Fibroblast of peridontal ligament (primary cell): ENCODE measurements around the gene KLHL29.

Experiments
- DNase-seq: peaks from one replicate; pipeline ENCODE4 v3.0.0-alpha.2; 2010; ENCODE audit errors: extremely low read depth

Gene KLHL29

DNA sequence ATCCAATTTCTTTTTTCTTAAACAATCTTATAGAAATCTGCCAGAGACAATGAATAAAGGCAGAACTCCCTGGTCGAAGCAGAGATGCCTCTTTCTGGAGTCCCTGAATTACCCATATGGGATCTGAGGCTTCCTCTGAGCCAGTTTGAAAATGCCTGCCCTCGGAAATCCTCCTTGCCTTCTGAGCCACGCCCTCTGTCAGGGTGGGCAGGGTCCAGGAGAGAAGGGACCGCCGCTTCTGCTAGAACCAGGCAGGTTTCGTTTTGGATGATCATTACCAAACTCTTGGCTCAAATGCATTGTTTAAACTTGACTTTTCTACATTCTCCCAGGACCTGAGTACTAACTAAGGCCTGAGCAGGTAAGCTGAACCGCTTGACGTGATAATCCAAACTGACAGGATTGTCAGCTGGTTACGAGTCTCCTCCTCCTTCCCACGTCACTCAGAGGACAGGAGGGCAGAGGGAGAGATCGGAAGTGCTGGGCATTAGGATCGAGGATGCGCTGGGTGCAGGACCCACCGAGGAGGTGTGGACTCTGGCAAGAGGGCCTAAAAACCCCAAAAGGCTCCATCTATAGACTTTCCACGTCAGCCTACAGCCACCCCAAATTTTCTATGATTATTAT lies 128.4 kb downstream of the KLHL29 start:
- DNase-seq: no peak

DNA sequence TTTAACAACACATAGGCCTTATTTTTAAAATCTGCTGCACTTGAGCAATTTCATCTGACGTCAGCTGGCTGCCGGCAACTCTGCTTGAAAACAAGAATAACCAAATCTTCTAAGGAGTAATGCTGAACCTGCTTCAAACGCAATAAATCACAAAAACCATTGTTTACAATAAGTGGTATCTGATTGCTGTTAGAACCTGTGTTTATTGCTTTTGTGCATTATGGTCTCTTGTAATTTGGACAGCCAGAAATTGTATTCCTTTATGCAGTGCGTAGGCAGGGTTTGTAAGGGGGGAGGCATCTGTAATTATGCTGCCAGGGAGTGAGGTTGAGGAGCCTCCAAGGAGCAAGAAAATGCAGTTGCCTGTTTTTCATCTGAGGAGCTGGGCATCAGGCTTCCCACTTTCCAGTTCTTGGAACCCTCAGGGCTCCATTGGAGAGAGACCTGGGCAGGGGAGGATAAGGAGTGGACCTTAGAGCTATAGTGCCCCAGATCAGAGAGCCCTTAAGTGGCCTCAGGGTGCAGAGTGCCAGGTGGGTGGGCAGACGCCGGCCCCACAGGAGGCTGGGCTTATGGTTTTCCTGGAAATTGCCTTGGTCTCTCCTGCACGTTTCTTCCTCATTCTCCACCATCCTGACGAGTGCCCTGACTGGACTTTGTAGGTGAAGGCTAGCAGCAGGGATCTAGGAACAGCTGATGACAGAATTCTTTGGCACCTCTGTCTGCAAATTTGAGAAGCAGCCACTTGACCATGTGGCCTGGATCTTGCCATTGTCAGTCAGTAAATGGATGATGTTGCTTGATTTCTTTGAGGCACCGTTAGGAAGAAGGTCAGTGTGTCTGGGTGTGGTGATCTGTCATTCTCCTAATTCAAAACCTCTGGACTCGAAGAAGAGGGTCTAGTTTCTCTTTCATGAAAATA lies 129.2 kb downstream of the KLHL29 start:
- DNase-seq: peak; percentile 22

DNA sequence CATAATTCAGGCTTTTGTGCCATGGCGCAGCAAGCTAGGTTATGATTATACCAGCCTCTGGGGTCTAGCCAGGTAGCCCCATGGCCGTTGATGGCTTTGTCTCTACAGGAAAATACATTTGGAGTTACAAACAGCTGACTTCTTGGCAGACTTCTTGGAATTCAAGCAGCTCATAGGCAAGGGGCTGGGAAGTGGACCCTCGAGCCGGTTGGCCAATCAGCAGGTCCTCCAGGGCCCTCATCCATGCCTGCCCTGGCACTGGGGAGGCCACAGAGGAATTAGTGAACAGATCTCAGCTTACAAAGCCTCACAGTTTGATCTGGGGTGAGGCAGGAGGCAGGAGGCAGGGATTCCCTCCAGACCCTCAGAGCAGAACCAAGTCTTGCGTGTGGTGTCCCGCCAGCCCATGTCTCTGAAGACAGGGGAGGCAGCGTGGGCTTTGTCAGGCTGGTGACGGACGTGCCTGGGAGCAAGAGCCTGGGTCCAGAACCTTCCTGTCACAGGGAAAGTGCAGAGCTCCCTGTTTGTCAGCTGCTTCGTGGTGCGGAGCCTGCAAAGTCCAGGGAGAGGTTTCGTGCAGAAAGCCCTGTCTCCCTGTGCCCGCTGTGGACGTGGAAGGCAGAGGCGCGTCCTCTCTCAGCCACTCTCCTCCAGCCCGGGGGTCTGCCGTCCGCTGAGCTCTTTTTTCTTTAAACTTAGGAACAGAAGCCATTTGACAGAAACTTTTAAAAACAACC lies 131.7 kb downstream of the KLHL29 start:
- DNase-seq: no peak

DNA sequence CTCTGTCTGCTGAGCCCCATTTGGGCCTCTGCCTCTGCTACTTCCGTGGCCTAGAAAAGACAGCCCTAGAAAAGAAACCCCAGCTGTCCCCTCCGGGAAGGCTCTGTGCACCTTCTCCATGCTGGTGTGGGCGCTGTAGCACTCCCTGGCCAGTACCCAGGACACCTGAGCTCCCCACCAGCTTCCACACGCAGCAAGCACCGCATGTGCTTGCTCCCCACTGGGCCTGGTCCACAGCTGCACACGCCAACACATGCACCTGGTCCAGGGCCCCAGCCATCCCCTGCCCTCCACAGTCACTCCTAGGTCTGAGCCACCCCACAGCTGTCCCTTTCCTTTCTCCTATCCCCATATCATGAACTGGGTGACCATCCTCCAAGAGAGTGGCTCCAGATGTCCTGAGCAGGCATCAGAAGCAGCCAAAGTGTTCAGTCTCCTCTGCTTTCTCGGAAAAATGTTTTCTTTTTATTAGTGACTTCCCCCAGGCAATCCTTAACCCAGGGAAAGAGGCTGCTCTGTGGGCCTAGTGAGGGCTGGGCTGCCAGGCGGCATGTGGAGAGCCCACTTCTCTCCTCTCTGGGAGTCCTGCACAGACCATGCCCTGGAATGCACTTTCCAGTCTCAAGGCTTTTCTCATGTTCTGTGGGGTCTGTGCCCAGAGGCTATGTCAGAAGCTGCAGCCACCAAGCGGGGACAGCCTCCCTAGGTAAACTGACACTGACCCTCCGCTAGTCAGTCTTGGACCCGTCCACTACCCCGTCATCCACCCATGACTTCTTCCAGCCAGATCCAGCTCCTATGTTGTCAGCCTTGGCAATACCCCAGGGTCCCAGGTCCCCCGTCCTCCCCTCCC lies 133.7 kb downstream of the KLHL29 start:
- DNase-seq: no peak

DNA sequence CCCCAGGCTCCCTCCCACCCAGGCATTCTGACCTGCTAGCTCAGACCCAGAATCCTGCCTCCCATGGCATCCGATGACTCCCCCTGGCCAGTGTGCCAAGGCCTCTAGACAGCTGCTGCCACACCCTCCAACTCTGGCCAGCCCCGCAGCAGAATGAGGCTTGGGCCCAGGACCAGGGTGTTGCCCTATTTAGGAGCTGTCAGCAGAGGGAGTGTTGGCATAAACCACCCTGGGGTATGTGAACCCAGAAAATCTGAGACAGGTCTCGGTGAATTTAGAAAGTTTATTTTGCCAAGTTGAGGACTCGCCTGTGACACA lies 134.3 kb downstream of the KLHL29 start:
- no peak for DNase-seq

DNA sequence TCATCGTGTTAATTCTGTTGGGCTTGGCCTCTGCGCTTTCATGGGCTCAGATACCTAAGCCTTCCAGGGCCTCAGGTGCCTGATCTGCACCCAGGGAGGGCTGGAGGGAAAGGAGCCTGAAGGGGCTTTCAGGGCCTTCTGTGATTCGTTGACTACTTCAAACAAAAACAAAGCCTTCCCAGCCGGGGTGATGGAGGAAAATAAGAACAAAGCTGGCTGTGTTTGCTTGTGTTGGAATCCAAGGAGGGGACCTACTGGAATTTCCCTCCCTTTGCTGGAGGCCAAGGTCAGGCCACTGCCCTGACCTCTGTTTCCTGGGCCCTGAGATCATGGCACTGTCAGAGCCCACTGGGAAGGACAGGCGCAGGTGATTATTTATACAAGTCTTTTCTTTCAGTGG lies 135.3 kb downstream of the KLHL29 start:
- DNase-seq: no peak

DNA sequence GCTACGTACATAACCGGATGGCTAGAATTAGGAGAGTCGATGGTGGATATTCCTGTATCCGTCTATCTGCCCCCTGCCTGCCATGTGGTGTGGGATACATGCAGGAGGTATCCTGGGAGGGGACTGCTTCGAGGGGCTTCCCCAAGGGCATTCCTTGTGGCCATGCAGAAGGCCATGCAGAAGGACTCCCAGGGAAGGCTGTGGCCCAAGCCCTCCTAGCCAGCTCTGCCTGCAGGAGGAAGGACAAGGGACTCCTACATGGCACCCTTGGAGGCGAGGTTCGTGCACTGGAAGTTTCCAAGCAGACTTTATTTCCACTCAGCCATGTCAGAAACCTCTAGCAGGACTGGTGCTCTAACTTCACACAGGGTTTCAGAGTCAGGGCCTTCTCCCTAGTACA lies 136.1 kb downstream of the KLHL29 start:
- DNase-seq: no peak

DNA sequence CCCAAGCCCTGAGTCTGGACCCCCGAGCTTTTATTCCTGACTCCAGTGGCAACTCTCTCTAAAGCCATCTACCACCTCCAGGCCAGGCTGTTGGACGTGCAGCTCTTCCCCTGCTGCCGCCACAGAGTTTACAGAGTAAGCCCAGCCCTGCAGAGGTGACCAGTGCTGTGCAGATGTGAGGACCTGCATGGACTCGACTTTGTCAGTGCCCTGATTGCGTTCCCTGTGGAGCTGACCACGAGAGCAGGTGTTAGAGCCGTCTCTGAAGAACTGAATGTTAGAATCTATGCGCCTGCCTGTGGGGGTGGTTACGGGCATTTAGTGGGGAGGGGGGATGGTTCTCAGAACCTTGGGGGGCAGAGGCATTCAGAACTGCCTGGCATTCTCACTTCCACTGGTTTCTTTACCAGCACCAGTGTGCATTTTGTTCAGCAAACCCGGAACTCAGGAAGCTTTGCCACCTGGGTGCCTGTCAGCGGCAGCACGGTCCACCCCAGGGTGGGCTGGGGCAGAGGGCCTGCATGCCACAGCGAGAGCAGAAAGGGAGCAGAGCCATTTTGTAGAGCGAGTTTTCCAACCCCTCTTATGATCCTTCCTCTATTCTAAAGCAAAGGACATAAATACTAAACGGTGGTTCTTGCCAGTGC lies 137.9 kb downstream of the KLHL29 start:
- no peak for DNase-seq

DNA sequence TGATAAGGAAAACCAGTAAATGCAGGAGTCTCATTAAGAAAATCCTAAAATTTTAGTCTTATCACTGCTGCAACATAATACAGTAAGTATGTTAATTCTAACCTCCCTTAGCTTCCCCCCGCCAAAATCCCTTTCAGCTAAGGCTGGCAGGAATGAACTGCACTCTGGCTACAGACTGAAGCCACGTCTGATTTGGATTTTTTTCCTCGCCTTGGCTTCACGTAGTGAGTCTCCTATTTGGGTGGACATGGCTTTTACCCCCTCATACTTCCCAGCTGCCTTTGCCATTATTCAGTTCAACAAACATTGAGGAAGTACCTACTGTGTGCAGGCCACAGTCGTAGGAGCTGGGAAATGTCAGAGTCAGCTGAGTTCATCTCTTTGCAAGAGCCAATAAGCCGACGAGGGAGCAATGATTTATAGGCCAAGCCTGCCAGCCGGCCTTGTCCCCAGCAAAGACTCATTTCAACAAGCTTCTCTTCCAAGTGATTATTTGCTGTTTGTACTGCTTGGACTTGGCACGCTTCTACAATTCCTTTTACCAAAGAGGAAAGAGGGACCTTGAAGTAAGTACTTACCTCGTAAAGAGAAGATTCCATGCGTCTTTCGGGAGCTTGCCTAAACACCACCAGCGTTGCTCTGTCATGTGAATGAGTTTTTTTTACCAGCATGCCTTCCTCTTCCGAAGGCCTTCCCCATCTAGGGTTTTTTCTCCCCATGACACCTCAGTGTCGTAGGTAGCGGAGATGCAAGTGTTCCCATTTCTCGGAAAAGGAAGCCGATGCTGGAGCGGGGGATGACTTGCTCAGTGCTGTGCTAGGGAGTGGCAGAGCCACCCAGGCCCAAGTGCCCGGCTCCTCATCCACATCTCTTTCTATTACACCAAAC lies 138.6 kb downstream of the KLHL29 start:
- no peak for DNase-seq

DNA sequence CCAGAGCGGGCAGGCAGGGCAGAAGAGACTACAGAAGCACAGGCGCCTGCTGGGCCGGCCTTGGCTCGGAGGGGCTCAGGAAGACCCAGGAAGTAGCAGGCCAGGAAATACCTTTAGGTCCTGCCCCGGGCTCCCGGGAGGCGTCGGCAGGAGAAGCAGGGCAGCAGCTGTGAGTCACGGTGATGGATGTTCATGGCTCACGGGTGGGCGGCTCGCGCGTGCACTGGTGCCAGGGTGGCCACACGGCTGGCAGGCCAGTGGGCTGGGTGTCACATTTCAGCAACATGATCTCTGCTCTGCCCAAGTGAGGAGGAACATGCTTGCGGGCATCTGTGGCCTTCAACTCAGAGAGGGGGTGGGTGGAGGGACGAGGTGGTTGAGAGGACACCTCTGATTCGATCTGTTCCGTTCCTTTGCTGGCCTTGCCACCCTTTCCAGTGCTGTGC lies 139.3 kb downstream of the KLHL29 start:
- DNase-seq: no peak

DNA sequence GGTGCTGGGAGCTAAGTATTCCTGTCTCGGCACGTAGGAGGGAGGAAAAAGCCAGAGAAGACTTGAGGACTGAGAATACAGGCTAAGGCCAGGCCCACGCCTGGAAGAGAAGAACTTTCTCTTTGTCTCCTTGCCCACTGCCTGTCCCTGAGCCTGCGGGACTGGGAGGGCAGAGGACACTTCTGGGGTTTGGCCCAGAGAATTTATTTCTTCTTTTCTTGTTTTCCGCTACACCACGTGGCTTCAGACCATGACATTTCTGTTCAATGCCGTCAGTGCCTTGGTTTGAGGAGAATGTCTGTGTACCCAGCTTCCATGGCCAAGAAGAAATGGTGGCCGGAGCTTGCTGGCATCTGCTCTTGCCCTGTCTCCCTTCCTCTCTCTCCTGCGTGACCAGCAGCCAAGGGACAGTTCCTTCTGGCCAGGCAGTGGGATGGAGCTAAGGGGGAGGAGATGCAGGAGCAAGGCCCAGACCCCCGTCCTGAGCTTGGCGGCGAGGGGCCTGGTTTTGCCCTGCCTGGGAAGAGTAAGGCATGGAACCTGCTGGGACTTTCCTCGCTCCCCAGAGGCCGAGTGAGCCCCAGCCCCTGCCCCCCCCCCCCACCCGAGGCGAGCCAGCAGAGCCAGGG lies 140.3 kb downstream of the KLHL29 start:
- DNase-seq: no peak

DNA sequence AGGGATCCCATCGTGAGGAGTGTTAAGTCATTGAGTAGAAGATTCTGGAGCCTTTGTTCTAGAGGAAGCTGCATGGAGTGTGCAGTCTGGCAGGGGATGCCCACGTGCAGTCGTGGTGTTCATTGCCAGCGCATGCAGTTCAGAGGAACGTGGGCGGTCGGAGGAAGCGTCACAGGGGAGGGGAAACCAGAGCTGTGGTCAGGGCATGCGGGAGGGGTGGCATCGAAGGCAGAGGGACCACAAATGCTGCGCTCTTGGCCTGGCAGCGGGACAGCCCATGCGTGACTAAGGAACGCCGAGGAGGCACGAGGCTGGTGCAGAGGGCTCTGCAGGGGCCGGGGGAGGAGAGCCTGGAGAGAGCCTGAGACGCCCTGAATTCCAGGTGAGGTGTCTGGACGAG lies 141.1 kb downstream of the KLHL29 start:
- DNase-seq: no peak

DNA sequence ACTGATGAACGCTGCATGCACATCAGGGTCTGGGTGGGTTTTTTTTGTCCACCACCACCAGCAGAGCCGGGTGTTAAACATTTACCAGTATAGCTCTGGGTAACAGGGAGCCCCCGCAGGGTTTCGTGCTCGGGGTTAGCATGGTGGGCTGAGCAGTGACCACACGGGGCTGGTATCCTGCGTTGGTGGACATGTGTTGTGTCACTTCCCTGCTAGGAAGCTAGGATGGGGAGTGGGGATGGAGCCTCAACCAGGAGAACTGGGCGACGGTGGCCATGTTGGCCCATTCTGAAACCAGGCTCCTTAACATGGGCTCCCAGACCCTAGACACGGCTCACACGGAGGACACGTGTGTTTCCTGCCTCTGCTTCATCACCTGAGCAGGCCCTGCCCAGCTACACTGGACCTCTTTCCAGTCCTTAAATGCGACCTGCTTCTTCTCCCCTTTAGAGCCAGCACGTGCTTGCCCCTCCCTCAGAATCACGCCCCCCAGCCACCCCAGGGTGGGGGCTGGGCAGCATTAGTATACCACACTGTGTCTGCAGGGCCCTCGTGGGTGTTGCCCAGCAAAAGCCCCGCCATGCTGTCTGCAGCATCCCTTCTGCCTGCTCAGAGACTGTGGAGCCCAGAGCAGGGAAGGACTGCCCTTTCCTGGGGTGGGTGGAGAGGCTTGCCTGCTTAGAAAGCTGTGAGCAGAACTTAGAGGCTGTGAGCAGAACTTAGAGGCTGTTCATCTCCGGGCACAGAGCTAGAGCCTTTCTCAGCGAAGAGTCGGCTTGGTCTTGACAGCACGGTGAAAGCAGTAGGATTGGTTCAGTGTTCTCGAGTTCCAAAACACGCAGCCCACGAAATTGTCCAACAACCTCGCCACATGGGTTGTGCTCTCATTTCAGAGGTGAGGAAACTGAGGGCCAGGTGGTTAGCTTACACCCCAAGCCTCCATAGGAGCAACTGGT lies 142.1 kb downstream of the KLHL29 start:
- no peak for DNase-seq

DNA sequence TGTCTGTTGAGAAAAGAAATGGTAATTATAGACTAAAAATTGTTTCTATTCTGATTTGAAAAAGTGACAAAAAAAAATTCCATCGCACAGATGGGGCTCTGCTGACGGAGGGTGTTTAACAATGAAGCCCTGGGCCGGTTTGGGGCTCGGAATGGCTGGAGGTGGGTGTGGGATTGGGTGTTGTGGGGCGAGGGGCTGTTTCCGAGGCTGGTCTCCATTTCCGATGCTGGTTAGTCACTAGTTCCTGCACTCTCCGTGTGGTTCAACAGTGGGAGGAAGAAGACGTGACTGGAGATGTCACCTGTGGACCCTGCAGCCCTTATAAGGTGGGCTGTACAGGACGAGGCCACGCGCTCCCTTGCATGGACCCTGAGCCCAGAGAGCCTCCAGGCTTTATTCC lies 143.2 kb downstream of the KLHL29 start:
- DNase-seq: no peak

DNA sequence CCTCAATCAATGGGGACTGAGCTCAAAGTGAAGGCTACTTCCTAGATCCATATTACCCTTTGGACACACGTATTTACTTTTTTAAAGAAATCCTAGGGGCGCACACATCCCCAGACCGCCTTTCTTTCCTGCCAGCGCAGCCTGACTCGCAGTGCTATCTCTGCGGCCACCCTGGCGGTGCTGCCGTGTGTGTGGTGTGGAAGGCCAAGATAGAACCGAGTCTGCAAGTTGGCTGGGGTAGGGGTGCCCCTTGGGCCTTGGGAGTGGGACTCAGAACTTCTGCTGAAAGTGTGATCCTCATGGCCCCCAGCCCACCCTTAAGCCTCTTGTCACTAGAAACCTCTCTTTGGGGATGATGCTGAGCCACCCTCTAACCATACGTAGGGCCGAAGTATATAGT lies 143.7 kb downstream of the KLHL29 start:
- DNase-seq: no peak

DNA sequence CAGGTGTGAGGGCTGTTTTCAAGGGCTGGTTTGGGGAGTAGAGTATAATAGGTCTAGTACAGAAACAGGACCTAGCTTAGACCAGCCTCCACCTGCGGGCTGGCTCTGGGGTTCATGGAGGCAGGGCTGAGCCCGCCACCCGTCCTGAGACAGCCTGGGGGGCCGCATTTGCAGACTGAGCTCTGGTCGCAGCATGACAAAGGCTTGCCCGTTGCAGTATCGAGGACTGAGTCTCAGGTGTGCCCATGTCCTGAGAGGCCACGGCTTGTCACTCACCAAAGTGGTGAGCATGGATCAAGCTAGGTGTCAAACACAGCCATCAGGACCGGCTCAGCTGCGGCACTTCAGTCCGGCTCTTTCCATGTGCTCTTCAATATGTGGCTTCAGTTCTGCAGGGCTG lies 144.7 kb downstream of the KLHL29 start:
- no peak for DNase-seq

DNA sequence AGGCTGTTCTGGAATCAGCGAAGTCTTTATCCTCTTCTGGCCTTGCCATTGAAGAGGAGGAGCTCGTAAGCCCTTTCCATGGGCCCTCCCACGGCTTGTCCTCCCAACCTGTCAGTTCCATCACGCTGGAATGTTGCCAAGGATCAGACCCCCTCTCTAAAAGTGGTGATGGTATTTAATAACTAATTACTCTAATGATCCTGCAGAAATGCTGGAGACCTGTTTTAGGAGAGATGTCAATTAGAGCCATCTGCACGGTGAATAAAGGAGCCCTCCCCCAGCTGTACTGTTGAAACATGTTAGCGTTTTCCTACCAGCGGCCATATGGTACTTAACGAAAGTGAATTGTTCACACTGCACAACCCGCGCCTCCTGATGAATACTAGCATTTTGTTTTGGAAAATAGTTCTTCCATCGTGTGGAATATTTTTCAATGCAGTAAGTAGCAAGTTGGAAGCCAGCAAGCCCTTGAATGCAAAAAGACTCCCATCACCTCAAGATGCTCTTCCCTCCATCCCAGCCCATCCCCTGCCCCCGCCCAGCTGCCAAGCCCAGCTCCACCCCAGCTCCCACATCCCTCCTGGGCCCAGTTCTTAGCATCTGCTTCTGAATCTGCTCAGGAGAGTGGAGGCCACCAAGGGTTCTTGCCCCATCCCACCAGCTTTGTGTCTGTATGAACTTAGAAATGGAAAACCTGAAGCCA lies 145.4 kb downstream of the KLHL29 start:
- no peak for DNase-seq

DNA sequence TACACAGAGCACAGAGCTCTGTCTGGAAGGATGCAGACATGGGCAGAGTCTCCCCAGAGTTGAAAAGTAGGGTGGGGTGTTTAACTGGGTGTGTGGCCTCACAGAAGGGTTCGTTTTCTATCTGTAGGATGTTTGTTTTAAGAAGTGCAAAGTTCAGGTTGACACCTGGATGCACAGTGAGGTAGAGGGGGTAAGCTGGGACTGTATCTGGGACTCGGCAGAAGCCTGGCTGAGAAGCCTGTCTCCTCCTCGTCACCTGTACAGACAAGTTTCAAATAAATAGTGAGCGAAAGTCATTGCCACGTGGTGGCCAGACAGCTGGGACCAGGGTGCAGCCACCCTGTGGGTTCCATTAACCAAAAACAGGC lies 145.9 kb downstream of the KLHL29 start:
- DNase-seq: no peak
